ENCODE measurements around the gene SNAI3. TPM values are rescaled to one million over a fixed set of nuclear protein-coding genes. Genes with fewer than 3 reads are reported as not detected.

SNAI3 gene
- total and polyA plus RNA-seq, 9 of the 15 experiments (the other 6 are each of a cell fraction or from before 2014, with no cell fraction given): 0.04 to 4.1 (median 0.80) TPM; not detected in 1

DNA sequence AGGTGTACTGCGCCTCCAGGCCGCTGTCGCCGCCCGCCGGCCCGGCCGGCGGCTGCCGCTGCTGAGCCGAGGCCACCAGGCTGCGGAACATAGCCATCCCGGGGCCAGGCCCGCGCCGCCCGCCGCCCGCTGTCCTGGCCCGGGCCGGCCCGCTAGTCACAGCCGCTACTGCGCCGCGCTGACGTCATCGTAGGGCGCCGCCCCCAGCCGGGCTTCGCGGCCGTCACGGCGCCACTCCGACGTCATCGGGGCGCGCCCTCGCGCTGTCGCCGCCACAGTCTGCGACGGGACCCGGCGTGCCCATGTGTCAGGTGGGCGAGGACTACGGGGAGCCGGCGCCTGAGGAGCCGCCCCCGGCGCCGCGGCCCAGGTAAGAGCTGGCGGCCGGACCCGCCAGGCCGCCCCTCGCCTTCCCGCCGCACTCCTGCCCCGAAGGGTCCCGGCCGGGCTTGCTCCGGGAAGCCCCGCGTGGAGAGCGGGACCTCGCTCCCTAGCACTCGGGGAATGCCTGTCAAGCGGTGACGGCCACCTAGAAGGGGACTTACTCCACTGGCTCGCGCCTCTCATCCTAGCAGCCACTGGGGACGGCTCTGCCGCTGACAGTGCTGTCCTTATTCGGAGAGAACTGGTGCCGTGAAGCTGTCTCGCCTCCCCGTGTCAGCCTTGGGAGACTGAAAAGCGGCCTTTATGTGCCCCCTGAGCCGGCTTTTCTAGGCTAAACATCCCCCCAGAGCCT, 20.1 kb upstream of the SNAI3 start, which contains the start of the genes CTU2 and RNF166 (continued):
- TF ChIP-seq, protein P1, sequence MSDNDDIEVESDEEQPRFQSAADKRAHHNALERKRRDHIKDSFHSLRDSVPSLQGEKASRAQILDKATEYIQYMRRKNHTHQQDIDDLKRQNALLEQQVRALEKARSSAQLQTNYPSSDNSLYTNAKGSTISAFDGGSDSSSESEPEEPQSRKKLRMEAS (CRISPR knock-in tag; IDR thresholded peaks at IDR 0.05): peak; percentile 97
- TF ChIP-seq ZNF76 (CRISPR knock-in tag; IDR thresholded peaks at IDR 0.05; ENCODE audit: borderline replicate concordance) (peak; percentile 93), SREBF1 (IDR thresholded peaks at IDR 0.05; ENCODE audit: borderline replicate concordance, low read depth, low read length) (0 out of 2 replicates have a peak, but pooled peaks have one; percentile 52), MYC (IDR thresholded peaks at IDR 0.05; ENCODE audit: low read depth, low read length) (peak; percentile 99), MYC (CRISPR knock-in tag; IDR thresholded peaks at IDR 0.05; ENCODE audit: borderline replicate concordance, low read depth) (no peak), ZNF384 (IDR thresholded peaks at IDR 0.05; ENCODE audit: low read depth, low read length) (0 out of 2 replicates have a peak, but pooled peaks have one; percentile 11), MAZ (CRISPR knock-in tag; conservative IDR thresholded peaks at IDR 0.05 in 1 of 2, IDR thresholded peaks at IDR 0.05 in 1 of 2) (peak; percentile 68 to 96; a peak in 3 of 4 replicates), TAF1 (IDR thresholded peaks at IDR 0.05; ENCODE audit: control insufficient read depth, extremely low read depth, insufficient read depth, low read length, severe bottlenecking) (peak; percentile 72), PCBP1 (IDR thresholded peaks at IDR 0.05; ENCODE audit: low read depth, low read length, poor library complexity, severe bottlenecking) (no peak)
- TF ChIP-seq, protein P2, sequence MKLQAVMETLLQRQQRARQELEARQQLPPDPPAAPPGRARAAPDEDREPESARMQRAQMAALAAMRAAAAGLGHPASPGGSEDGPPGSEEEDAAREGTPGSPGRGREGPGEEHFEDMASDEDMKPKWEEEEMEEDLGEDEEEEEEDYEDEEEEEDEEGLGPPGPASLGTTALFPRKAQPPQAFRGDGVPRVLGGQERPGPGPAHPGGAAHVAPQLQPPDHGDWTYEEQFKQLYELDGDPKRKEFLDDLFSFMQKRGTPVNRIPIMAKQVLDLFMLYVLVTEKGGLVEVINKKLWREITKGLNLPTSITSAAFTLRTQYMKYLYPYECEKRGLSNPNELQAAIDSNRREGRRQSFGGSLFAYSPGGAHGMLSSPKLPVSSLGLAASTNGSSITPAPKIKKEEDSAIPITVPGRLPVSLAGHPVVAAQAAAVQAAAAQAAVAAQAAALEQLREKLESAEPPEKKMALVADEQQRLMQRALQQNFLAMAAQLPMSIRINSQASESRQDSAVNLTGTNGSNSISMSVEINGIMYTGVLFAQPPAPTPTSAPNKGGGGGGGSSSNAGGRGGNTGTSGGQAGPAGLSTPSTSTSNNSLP (IDR thresholded peaks at IDR 0.05; ENCODE audit: borderline replicate concordance, low read depth, low read length): no peak
- TF ChIP-seq, protein P3, sequence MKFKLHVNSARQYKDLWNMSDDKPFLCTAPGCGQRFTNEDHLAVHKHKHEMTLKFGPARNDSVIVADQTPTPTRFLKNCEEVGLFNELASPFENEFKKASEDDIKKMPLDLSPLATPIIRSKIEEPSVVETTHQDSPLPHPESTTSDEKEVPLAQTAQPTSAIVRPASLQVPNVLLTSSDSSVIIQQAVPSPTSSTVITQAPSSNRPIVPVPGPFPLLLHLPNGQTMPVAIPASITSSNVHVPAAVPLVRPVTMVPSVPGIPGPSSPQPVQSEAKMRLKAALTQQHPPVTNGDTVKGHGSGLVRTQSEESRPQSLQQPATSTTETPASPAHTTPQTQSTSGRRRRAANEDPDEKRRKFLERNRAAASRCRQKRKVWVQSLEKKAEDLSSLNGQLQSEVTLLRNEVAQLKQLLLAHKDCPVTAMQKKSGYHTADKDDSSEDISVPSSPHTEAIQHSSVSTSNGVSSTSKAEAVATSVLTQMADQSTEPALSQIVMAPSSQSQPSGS (CRISPR knock-in tag; IDR thresholded peaks at IDR 0.05): peak; percentile 89
- TF ChIP-seq, protein P4, sequence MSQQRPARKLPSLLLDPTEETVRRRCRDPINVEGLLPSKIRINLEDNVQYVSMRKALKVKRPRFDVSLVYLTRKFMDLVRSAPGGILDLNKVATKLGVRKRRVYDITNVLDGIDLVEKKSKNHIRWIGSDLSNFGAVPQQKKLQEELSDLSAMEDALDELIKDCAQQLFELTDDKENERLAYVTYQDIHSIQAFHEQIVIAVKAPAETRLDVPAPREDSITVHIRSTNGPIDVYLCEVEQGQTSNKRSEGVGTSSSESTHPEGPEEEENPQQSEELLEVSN (IDR thresholded peaks at IDR 0.05; ENCODE audit: borderline replicate concordance in 1 of 2, extremely low read depth in 1 of 2, insufficient read depth in 1 of 2, insufficient read length in 1 of 2, low read depth in 1 of 2, low read length in 1 of 2, poor library complexity in 1 of 2, severe bottlenecking in 1 of 2): peak; percentile 41 to 69
- TF ChIP-seq, protein P5, sequence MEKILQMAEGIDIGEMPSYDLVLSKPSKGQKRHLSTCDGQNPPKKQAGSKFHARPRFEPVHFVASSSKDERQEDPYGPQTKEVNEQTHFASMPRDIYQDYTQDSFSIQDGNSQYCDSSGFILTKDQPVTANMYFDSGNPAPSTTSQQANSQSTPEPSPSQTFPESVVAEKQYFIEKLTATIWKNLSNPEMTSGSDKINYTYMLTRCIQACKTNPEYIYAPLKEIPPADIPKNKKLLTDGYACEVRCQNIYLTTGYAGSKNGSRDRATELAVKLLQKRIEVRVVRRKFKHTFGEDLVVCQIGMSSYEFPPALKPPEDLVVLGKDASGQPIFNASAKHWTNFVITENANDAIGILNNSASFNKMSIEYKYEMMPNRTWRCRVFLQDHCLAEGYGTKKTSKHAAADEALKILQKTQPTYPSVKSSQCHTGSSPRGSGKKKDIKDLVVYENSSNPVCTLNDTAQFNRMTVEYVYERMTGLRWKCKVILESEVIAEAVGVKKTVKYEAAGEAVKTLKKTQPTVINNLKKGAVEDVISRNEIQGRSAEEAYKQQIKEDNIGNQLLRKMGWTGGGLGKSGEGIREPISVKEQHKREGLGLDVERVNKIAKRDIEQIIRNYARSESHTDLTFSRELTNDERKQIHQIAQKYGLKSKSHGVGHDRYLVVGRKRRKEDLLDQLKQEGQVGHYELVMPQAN (IDR thresholded peaks at IDR 0.05; ENCODE audit: borderline replicate concordance): peak; percentile 79
- TF ChIP-seq, protein P6, sequence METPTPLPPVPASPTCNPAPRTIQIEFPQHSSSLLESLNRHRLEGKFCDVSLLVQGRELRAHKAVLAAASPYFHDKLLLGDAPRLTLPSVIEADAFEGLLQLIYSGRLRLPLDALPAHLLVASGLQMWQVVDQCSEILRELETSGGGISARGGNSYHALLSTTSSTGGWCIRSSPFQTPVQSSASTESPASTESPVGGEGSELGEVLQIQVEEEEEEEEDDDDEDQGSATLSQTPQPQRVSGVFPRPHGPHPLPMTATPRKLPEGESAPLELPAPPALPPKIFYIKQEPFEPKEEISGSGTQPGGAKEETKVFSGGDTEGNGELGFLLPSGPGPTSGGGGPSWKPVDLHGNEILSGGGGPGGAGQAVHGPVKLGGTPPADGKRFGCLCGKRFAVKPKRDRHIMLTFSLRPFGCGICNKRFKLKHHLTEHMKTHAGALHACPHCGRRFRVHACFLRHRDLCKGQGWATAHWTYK (CRISPR knock-in tag; IDR thresholded peaks at IDR 0.05): peak; percentile 82
- TF ChIP-seq, protein P7, sequence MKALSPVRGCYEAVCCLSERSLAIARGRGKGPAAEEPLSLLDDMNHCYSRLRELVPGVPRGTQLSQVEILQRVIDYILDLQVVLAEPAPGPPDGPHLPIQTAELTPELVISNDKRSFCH (CRISPR knock-in tag; IDR thresholded peaks at IDR 0.05): no peak
- TF ChIP-seq, protein P7 (tag; IDR thresholded peaks at IDR 0.05): peak; percentile 84

Measured in K562 (cell line).